ENCODE data around the gene SPZ1. TPM values are rescaled to one million over a fixed set of nuclear protein-coding genes. Genes with fewer than 3 reads are reported as not detected.

SPZ1 gene
- total and polyA plus RNA-seq, 2 of the 13 experiments (the other 11 are each of a cell fraction or from before 2014, with no cell fraction given): not detected

DNA sequence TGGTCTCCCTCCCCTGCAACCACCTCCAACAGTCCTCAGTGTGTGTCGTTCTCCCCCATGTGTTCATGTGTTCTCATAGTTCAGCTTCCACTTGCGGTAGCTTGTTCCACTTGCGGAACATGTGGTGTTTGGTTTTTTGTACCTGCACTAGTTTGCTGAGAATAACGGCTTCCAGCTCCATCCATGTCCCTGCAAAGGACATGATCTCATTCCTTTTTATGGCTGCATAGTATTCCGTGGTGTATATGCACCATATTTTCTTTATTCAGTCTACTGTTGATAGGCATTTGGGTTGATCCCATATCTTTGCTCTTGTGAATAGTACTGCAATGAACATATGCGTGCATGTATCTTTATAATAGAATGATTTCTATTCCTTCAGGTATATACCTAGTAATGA lies 45.1 kb downstream of the SPZ1 start:
- Histone ChIP-seq H3K9me3 (ENCODE audit: low read length) (no peaks in the 10 kb centered on the region), H3K27me3 (ENCODE audit: control insufficient read depth in 1 of 2, insufficient read depth in 2 of 2, low read length in 2 of 2) (no peaks in the 10 kb centered on the region; a peak in 1 of 5 replicates), H3K27ac (ENCODE audit: extremely low read length, insufficient read depth, low read length) (no peak overlapping the region), H4K20me1 (ENCODE audit: insufficient read depth, low read length) (no peaks in the 10 kb centered on the region), H2AFZ (ENCODE audit: low read length) (no peak overlapping the region), H3K36me3 (replicated peaks in 1 of 2; ENCODE audit: control insufficient read depth in 1 of 2, insufficient read depth in 2 of 2, low read length in 2 of 2) (no peaks in the 10 kb centered on the region), H3K4me3 (replicated peaks in 1 of 3; ENCODE audit: insufficient read depth in 1 of 3, low read depth in 2 of 3, low read length in 3 of 3) (no peak overlapping the region), H3K4me1 (ENCODE audit: insufficient read depth, low read length) (no peaks in the 10 kb centered on the region), H3K9ac (ENCODE audit: insufficient read depth, low read depth, low read length) (no peak overlapping the region), H3K79me2 (ENCODE audit: insufficient read depth, low read length) (no peaks in the 10 kb centered on the region), H3K4me2 (ENCODE audit: low read depth, low read length) (no peak overlapping the region)
- CTCF ChIA-PET (ENCODE audit: low intra/inter-chr PET ratio, low total read pairs): no interaction called here
- TF ChIP-seq PAWR (CRISPR knock-in tag; IDR thresholded peaks at IDR 0.05; ENCODE audit: borderline replicate concordance) (no peak), RFX3 (CRISPR knock-in tag; IDR thresholded peaks at IDR 0.05) (no peak), ZNF569 (CRISPR knock-in tag; IDR thresholded peaks at IDR 0.05; ENCODE audit: borderline replicate concordance) (no peak), CENPX (CRISPR knock-in tag; IDR thresholded peaks at IDR 0.05) (no peak), MED1 (CRISPR knock-in tag; IDR thresholded peaks at IDR 0.05) (no peak), SOX5 (CRISPR knock-in tag; IDR thresholded peaks at IDR 0.05; ENCODE audit: borderline replicate concordance) (no peak), ZSCAN30 (CRISPR knock-in tag; IDR thresholded peaks at IDR 0.05) (no peak)
- TF ChIP-seq, protein P1, sequence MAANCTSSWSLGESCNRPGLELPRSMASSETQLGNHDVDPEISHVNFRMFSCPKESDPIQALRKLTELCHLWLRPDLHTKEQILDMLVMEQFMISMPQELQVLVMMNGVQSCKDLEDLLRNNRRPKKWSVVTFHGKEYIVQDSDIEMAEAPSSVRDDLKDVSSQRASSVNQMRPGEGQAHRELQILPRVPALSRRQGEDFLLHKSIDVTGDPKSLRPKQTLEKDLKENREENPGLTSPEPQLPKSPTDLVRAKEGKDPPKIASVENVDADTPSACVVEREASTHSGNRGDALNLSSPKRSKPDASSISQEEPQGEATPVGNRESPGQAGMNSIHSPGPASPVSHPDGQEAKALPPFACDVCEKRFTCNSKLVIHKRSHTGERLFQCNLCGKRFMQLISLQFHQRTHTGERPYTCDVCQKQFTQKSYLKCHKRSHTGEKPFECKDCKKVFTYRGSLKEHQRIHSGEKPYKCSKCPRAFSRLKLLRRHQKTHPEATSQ (CRISPR knock-in tag; IDR thresholded peaks at IDR 0.05; ENCODE audit: borderline replicate concordance): no peak
- TF ChIP-seq, protein P2, sequence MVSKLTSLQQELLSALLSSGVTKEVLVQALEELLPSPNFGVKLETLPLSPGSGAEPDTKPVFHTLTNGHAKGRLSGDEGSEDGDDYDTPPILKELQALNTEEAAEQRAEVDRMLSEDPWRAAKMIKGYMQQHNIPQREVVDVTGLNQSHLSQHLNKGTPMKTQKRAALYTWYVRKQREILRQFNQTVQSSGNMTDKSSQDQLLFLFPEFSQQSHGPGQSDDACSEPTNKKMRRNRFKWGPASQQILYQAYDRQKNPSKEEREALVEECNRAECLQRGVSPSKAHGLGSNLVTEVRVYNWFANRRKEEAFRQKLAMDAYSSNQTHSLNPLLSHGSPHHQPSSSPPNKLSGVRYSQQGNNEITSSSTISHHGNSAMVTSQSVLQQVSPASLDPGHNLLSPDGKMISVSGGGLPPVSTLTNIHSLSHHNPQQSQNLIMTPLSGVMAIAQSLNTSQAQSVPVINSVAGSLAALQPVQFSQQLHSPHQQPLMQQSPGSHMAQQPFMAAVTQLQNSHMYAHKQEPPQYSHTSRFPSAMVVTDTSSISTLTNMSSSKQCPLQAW (CRISPR knock-in tag; IDR thresholded peaks at IDR 0.05): no peak
- TF ChIP-seq, protein P3, sequence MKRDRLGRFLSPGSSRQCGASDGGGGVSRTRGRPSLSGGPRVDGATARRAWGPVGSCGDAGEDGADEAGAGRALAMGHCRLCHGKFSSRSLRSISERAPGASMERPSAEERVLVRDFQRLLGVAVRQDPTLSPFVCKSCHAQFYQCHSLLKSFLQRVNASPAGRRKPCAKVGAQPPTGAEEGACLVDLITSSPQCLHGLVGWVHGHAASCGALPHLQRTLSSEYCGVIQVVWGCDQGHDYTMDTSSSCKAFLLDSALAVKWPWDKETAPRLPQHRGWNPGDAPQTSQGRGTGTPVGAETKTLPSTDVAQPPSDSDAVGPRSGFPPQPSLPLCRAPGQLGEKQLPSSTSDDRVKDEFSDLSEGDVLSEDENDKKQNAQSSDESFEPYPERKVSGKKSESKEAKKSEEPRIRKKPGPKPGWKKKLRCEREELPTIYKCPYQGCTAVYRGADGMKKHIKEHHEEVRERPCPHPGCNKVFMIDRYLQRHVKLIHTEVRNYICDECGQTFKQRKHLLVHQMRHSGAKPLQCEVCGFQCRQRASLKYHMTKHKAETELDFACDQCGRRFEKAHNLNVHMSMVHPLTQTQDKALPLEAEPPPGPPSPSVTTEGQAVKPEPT (CRISPR knock-in tag; IDR thresholded peaks at IDR 0.05; ENCODE audit: low read depth): no peak
- intact Hi-C loops (cut with micrococcal nuclease; ENCODE audit: unreplicated experiment) (no loop called here), in situ Hi-C loops (cut with HindIII; ENCODE audit: extremely low pct_ligation_motif_present, low pct_unique_long_range_greater_than_20kb) (no loop called here)
- POLR2A ChIA-PET: no interaction called here
- BruUV-seq (replicated peaks): no TSS peak
- ATAC-seq (no peak), FAIRE-seq (no peak), DNase-seq (ENCODE audit: low spot score) (no peak)
- WGBS (ENCODE audit: low lambda C conversion rate): 49% methylated on average over 6 of the region's 6 CpGs

Measured in HepG2 (cell line).